Measurements from ENCODE around the gene TNFAIP8L2.
A peak's percentile ranks its signal among the peaks of the same experiment; 100 is the strongest.
"Not testable (repeated sequence)": the region's sequence is repeated elsewhere in the genome, so short reads cannot be mapped to it uniquely, and the experiment has no call there.

TNFAIP8L2 gene

DNA sequence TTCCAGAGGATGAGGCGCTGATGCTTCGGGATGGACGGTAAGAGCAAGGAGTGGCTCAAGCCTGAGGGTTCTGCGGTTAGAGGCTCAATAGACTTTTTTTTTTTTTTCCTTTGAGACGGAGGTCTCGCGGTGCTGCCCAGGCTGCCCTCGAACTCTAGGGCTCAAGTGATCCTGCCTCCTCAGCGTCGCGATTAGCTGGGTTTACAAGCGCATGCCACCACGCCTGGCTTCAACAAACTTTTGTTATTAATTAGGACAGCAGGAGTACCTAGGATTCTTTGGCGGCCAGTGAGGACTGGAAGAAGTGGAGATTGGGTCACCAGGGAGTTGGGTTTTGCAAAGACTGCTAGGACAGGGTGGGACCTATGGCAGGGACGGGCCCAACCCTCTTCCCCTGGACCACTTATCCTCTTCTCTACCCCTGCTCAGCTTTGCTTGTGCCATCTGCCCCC is 10.1 kb downstream of the TNFAIP8L2 start:
- Histone ChIP-seq H3K27me3 (ENCODE audit: control insufficient read depth in 1 of 2, insufficient read depth in 2 of 2, low read length in 2 of 2) (no peaks in the 10 kb centered on the region), H3K27ac (ENCODE audit: low read length) (peak overlapping the region; percentile 97), H3K4me3 (ENCODE audit: low read length in 2 of 2) (peak overlapping the region; percentile 90 to 98), H3K9me3 (ENCODE audit: control insufficient read depth in 2 of 2, low read length in 2 of 2) (no peaks in the 10 kb centered on the region), H3K9ac (ENCODE audit: low read length in 2 of 2) (peak overlapping the region; percentile 84 to 96), H3K4me1 (ENCODE audit: control insufficient read depth, insufficient read depth, low read length) (peaks cover 28% of the 10 kb centered on the region), H3K36me3 (ENCODE audit: control insufficient read depth in 2 of 2, insufficient read depth in 2 of 2, low read length in 2 of 2) (peaks cover 11 to 14% of the 10 kb centered on the region in 2 donors)

DNA sequence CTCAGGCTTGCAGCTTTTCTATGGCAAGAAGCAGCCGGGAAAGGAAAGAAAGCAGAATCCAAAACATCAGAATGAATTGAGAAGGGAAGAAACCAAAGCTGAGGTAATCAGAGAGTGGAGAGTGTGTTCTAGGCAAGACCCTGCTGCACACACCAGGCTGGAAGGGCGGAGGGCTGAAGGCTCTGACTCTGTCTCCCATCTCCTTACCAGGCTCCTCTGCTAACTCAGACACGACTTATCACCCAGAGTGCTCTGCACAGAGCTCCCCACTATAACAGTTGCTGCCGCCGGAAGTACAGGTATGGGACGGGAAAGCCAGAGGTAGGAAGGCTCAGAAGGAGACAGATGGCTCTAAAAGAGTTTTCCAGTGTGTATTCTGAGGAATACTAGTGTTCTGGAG is 10.7 kb downstream of the TNFAIP8L2 start:
- Histone ChIP-seq H3K36me3 (ENCODE audit: control insufficient read depth in 2 of 2, insufficient read depth in 2 of 2, low read length in 2 of 2) (peaks cover 8% of the 10 kb centered on the region in 2 donors), H3K9me3 (ENCODE audit: control insufficient read depth in 2 of 2, low read length in 2 of 2) (no peaks in the 10 kb centered on the region), H3K9ac (ENCODE audit: low read length in 2 of 2) (peak overlapping the region in 1 of 2 donors; percentile 84)

GRCh38 chr1:151171190-151171589 is 14.7 kb downstream of the TNFAIP8L2 start:
- Histone ChIP-seq H3K4me3 (ENCODE audit: low read length in 2 of 2) (no peak overlapping the region), H3K36me3 (ENCODE audit: control insufficient read depth in 2 of 2, insufficient read depth in 2 of 2, low read length in 2 of 2) (peaks cover 22 to 28% of the 10 kb centered on the region in 2 donors), H3K9me3 (ENCODE audit: control insufficient read depth in 2 of 2, low read length in 2 of 2) (no peaks in the 10 kb centered on the region), H3K27ac (ENCODE audit: low read length) (no peak overlapping the region), H3K9ac (ENCODE audit: low read length in 2 of 2) (no peak overlapping the region), H3K4me1 (ENCODE audit: control insufficient read depth, insufficient read depth, low read length) (peaks cover 14% of the 10 kb centered on the region), H3K27me3 (ENCODE audit: control insufficient read depth in 1 of 2, insufficient read depth in 2 of 2, low read length in 2 of 2) (no peaks in the 10 kb centered on the region)

More for the DNA sequence above, 10.7 kb downstream of the TNFAIP8L2 start:
- H3K4me1 ChIP-seq (ENCODE audit: control insufficient read depth, insufficient read depth, low read length): peaks cover 28% of the 10 kb centered on the region
- peak overlapping the region; percentile 90 to 98 for H3K4me3 ChIP-seq (ENCODE audit: low read length in 2 of 2)
- no peak overlapping the region for H3K27ac ChIP-seq (ENCODE audit: low read length)
- no peaks in the 10 kb centered on the region for H3K27me3 ChIP-seq (ENCODE audit: control insufficient read depth in 1 of 2, insufficient read depth in 2 of 2, low read length in 2 of 2)

GRCh38 chr1:151175041-151175741 is 18.7 kb downstream of the TNFAIP8L2 start:
- no peak overlapping the region for H3K27ac ChIP-seq (ENCODE audit: low read length)
- H3K9ac ChIP-seq (ENCODE audit: low read length in 2 of 2): peak overlapping the region in 1 of 2 donors; percentile 38
- no peaks in the 10 kb centered on the region for H3K27me3 ChIP-seq (ENCODE audit: control insufficient read depth in 1 of 2, insufficient read depth in 2 of 2, low read length in 2 of 2)
- H3K4me3 ChIP-seq (ENCODE audit: low read length in 2 of 2): no peak overlapping the region
- peaks cover 2% of the 10 kb centered on the region for H3K4me1 ChIP-seq (ENCODE audit: control insufficient read depth, insufficient read depth, low read length)
- no peaks in the 10 kb centered on the region for H3K9me3 ChIP-seq (ENCODE audit: control insufficient read depth in 2 of 2, low read length in 2 of 2)
- peaks cover 28 to 41% of the 10 kb centered on the region in 2 donors for H3K36me3 ChIP-seq (ENCODE audit: control insufficient read depth in 2 of 2, insufficient read depth in 2 of 2, low read length in 2 of 2)

DNA sequence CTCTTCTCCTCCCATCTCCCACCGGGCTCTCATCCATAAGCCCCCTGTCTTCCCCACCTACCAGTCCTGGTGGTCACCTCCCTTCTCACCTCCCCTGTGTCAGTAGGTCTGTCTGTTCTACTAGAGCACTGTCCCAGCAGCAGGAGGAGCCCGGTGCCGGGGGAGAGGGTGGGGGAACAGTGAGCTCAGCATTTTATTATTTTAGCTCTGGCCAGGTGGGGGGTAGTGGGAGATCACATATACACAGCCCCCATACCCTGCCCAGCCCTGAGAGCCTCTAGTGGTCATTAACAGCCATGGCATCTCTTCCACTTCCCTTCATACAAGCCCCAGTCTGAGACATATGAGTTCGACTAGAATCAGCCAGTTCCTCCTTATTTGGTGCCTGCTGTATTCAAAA is 19.4 kb downstream of the TNFAIP8L2 start, which contains the start of gene TMOD4:
TMOD4 (minus strand) TSS at position 119 of the 400 bp plus-strand sequence. CDS start 1,106 bp downstream, outside the sequence.
- H3K4me1 ChIP-seq (ENCODE audit: control insufficient read depth, insufficient read depth, low read length): peaks cover 2% of the 10 kb centered on the region
- peaks cover 32 to 44% of the 10 kb centered on the region in 2 donors for H3K36me3 ChIP-seq (ENCODE audit: control insufficient read depth in 2 of 2, insufficient read depth in 2 of 2, low read length in 2 of 2)
- peak within 1 kb of the TSS in 1 of 2 donors; percentile 38 for H3K9ac ChIP-seq (ENCODE audit: low read length in 2 of 2)
- no peaks in the 10 kb centered on the region for H3K9me3 ChIP-seq (ENCODE audit: control insufficient read depth in 2 of 2, low read length in 2 of 2)
- no peak within 1 kb of the TSS for H3K4me3 ChIP-seq (ENCODE audit: low read length in 2 of 2)
- no peak within 1 kb of the TSS for H3K27ac ChIP-seq (ENCODE audit: low read length)
- H3K27me3 ChIP-seq (ENCODE audit: control insufficient read depth in 1 of 2, insufficient read depth in 2 of 2, low read length in 2 of 2): no peaks in the 10 kb centered on the region

GRCh38 chr1:151176514-151177045 is 20.1 kb downstream of the TNFAIP8L2 start:
- Histone ChIP-seq H3K9me3 (ENCODE audit: control insufficient read depth in 2 of 2, low read length in 2 of 2) (no peaks in the 10 kb centered on the region), H3K4me1 (ENCODE audit: control insufficient read depth, insufficient read depth, low read length) (peaks cover 2% of the 10 kb centered on the region), H3K9ac (ENCODE audit: low read length in 2 of 2) (no peak overlapping the region), H3K27me3 (ENCODE audit: control insufficient read depth in 1 of 2, insufficient read depth in 2 of 2, low read length in 2 of 2) (no peaks in the 10 kb centered on the region), H3K27ac (ENCODE audit: low read length) (no peak overlapping the region), H3K36me3 (ENCODE audit: control insufficient read depth in 2 of 2, insufficient read depth in 2 of 2, low read length in 2 of 2) (peaks cover 39 to 48% of the 10 kb centered on the region in 2 donors), H3K4me3 (ENCODE audit: low read length in 2 of 2) (no peak overlapping the region)

DNA sequence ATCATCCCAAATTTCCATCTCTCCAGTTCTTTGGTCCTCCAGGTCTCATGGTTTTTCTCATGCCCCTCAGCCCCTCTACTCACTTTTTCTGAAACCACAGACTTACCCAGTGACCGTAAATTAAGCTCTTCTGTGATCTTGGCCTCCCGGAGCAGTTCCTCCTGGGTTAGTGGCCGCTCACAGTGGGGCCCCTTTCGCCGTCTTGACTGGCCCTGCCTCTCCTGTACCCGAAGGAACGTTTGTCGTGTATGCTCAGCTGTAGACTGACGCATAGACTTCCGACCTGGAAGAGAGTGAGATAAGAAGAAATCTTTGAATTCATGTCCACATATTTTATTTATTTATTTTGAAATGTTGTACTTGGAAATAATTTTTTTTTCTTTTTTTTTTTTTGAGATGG is 27.8 kb downstream of the TNFAIP8L2 start:
- no peak overlapping the region for H3K27ac ChIP-seq (ENCODE audit: low read length)
- peaks cover 11% of the 10 kb centered on the region for H3K4me1 ChIP-seq (ENCODE audit: control insufficient read depth, insufficient read depth, low read length)
- H3K4me3 ChIP-seq (ENCODE audit: low read length in 2 of 2): no peak overlapping the region
- H3K36me3 ChIP-seq (ENCODE audit: control insufficient read depth in 2 of 2, insufficient read depth in 2 of 2, low read length in 2 of 2): peaks cover 38 to 39% of the 10 kb centered on the region in 2 donors
- no peaks in the 10 kb centered on the region for H3K27me3 ChIP-seq (ENCODE audit: control insufficient read depth in 1 of 2, insufficient read depth in 2 of 2, low read length in 2 of 2)
- no peaks in the 10 kb centered on the region for H3K9me3 ChIP-seq (ENCODE audit: control insufficient read depth in 2 of 2, low read length in 2 of 2)
- H3K9ac ChIP-seq (ENCODE audit: low read length in 2 of 2): no peak overlapping the region

GRCh38 chr1:151187205-151187604 is 30.8 kb downstream of the TNFAIP8L2 start:
- H3K9me3 ChIP-seq (ENCODE audit: control insufficient read depth in 2 of 2, low read length in 2 of 2): no peaks in the 10 kb centered on the region
- H3K4me1 ChIP-seq (ENCODE audit: control insufficient read depth, insufficient read depth, low read length): peaks cover 14% of the 10 kb centered on the region
- no peak overlapping the region for H3K27ac ChIP-seq (ENCODE audit: low read length)
- peaks cover 23 to 25% of the 10 kb centered on the region in 2 donors for H3K36me3 ChIP-seq (ENCODE audit: control insufficient read depth in 2 of 2, insufficient read depth in 2 of 2, low read length in 2 of 2)
- H3K4me3 ChIP-seq (ENCODE audit: low read length in 2 of 2): no peak overlapping the region
- H3K9ac ChIP-seq (ENCODE audit: low read length in 2 of 2): no peak overlapping the region
- H3K27me3 ChIP-seq (ENCODE audit: control insufficient read depth in 1 of 2, insufficient read depth in 2 of 2, low read length in 2 of 2): no peaks in the 10 kb centered on the region

DNA sequence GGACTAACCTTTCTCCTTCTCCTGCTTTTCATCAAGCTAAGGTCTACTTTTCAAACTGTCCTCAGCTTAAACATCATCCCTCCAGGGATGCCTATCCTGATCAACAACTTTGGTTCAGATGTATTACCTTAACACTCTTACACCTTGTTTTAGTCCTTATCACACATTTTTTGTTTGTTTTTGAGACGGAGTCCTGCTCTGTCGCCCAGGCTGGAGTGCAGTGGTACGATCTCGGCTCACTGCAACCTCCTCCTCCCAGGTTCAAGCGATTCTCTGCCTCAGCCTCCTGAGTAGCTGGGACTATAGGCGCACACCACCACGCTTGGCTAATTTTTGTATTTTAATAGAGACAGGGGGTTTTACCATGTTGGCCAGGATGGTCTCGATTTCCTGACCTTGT is 32.2 kb downstream of the TNFAIP8L2 start:
- Histone ChIP-seq H3K36me3 (ENCODE audit: control insufficient read depth in 2 of 2, insufficient read depth in 2 of 2, low read length in 2 of 2) (peaks cover 13% of the 10 kb centered on the region in 2 donors), H3K4me3 (ENCODE audit: low read length in 2 of 2) (peak overlapping the region; percentile 89 to 93), H3K9ac (ENCODE audit: low read length in 2 of 2) (peak overlapping the region; percentile 86 to 90), H3K4me1 (ENCODE audit: control insufficient read depth, insufficient read depth, low read length) (peaks cover 14% of the 10 kb centered on the region)
- not testable (repeated sequence) for H3K27ac ChIP-seq (ENCODE audit: low read length); H3K9me3 ChIP-seq (ENCODE audit: control insufficient read depth in 2 of 2, low read length in 2 of 2); H3K27me3 ChIP-seq (ENCODE audit: control insufficient read depth in 1 of 2, insufficient read depth in 2 of 2, low read length in 2 of 2)

DNA sequence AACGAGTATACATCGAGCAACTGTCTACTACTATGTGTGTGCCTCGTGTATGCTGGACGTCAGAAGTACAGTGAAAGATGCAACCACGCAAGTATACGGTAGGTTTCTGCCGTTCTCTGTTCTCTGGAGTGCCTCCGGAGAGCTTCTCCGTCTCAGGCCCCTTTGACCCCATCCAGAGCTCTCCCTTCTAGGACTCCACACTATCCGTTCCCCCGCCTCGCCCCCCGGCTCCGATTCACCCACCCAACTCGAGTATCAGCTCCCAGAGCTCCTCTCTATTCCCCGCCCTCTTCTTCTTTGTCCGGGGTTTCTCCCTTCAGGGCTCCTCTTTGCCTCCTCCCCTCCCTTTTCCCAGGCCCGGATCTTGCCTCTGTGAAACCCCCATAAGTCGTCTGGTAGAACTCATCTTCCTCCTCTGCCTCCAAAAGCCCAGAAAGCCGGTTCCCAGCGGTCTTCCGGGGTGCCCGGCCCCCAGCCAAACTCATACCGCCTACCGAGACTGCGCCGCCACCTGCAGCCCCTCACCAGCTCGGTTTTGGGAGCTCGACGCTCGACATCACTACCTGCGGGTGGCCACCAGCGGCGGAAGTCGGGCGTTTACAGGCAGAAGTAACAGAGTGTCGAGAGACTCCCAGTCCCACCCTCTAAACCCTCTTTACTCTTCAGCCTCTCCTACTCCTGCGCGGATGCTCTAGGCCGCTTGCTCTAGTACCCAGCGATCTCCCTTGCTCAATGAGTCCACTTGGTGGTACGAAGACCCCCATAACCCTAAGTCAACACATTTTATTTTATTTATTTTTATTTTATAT is 33.4 kb downstream of the TNFAIP8L2 start, which contains the start of gene VPS72:
VPS72 (minus strand) TSS at position 561 of the 809 bp plus-strand sequence; CDS start at position 485, 76 bp downstream.
- H3K9ac ChIP-seq (ENCODE audit: low read length in 2 of 2): peak within 1 kb of the TSS; percentile 86 to 90

More for the DNA sequence above, 33.4 kb downstream of the TNFAIP8L2 start, which contains the start of gene VPS72:
- Histone ChIP-seq H3K4me3 (ENCODE audit: low read length in 2 of 2) (peak within 1 kb of the TSS; percentile 89 to 93), H3K9me3 (ENCODE audit: control insufficient read depth in 2 of 2, low read length in 2 of 2) (no peaks in the 10 kb centered on the region), H3K27ac (ENCODE audit: low read length) (peak within 1 kb of the TSS; percentile 76), H3K4me1 (ENCODE audit: control insufficient read depth, insufficient read depth, low read length) (peaks cover 14% of the 10 kb centered on the region), H3K27me3 (ENCODE audit: control insufficient read depth in 1 of 2, insufficient read depth in 2 of 2, low read length in 2 of 2) (no peaks in the 10 kb centered on the region), H3K36me3 (ENCODE audit: control insufficient read depth in 2 of 2, insufficient read depth in 2 of 2, low read length in 2 of 2) (peaks cover 7 to 8% of the 10 kb centered on the region in 2 donors)
